Urinary bladder (tissue), 4 donors: ENCODE results near the gene ANXA6. TPM values are rescaled to one million over a fixed set of nuclear protein-coding genes. Genes with fewer than 3 reads are reported as not detected.
A peak's percentile ranks its signal among the peaks of the same experiment; 100 is the strongest.

Experiments
- DNase-seq: peaks from one replicate; pipeline ENCODE4 v3.0.0-alpha.2; 2015; ENCODE audit errors: extremely low spot score
- H3K27ac ChIP-seq: one replicate; pipeline ENCODE4 v1.5.1; 2013; ENCODE audit warnings: low read depth, mild to moderate bottlenecking, moderate library complexity
- H3K36me3 ChIP-seq: one replicate; pipeline ENCODE4 v1.6.1; 2013; ENCODE audit warnings: mild to moderate bottlenecking, moderate library complexity; ENCODE audit not compliant: insufficient read depth
- H3K4me1 ChIP-seq: one replicate; pipeline ENCODE4 v1.6.1; 2013; ENCODE audit warnings: mild to moderate bottlenecking, moderate library complexity; ENCODE audit not compliant: insufficient read depth
- H3K4me3 ChIP-seq: one replicate; pipeline ENCODE4 v1.5.1; 2013; ENCODE audit warnings: low read depth, low read length
- WGBS: extraction: QIAGEN DNeasy Blood & Tissue Kit; methylation state at CpG from one replicate; pipeline ENCODE4 v1.1.7; 2013; 5-methylcytosine and 5-hydroxymethylcytosine counted together
- polyA plus RNA-seq: library from polyadenylated mRNA; stranded (reverse); fragments of 200-250 nt; gene quantifications from one replicate; pipeline ENCODE4 v1.2.3, GENCODE V29; 2013
- total RNA-seq: library from RNA; depleted of rRNA; stranded (reverse); fragments of >200 nt; gene quantifications from one replicate; pipeline ENCODE4 v1.2.3, GENCODE V29; 2014
- donor health status: healthy with polysubstance abuse.
- donor health status: healthy.

The ANXA6 gene
- total and polyA plus RNA-seq, 2 donors, result 275 to 426 TPM

DNA sequence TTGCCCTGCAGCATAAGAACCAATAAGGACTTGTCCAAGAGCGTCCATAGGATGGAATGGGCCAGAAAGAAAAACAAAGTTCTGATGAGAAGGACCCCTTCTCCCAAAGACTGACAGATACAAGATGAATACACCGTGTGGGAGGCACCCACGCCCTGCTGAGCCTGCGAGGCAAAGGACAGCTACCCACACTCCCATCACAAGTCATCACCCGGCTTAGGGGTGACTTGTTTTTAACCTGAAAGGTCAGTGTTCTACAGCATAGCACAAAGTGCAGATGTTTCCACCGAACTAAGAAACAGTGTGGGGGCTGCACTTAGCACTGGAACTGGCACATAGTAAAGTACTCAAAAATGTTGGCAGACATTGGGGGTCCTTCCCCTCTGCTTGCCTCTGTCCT is 90.7 kb downstream of the ANXA6 start:
- H3K36me3 ChIP-seq, result peaks cover 2% of the 10 kb centered on the region
- H3K27ac ChIP-seq, result no peak overlapping the region
- H3K4me1 ChIP-seq, result no peaks in the 10 kb centered on the region
- DNase-seq, result no peak
- WGBS, result 85% methylated on average over 6 of the region's 6 CpGs
- no peak overlapping the region for H3K4me3 ChIP-seq

- Histone ChIP-seq H3K4me1 (no peaks in the 10 kb centered on the region), H3K4me3 (no peak overlapping the region), H3K36me3 (peaks cover 3% of the 10 kb centered on the region), H3K27ac (no peak overlapping the region)
- 91% methylated on average over 1 of the region's 1 CpG for WGBS
- DNase-seq, result no peak
Observed at GRCh38 chr5:151065609-151066008, 92.0 kb downstream of the ANXA6 start.

DNA sequence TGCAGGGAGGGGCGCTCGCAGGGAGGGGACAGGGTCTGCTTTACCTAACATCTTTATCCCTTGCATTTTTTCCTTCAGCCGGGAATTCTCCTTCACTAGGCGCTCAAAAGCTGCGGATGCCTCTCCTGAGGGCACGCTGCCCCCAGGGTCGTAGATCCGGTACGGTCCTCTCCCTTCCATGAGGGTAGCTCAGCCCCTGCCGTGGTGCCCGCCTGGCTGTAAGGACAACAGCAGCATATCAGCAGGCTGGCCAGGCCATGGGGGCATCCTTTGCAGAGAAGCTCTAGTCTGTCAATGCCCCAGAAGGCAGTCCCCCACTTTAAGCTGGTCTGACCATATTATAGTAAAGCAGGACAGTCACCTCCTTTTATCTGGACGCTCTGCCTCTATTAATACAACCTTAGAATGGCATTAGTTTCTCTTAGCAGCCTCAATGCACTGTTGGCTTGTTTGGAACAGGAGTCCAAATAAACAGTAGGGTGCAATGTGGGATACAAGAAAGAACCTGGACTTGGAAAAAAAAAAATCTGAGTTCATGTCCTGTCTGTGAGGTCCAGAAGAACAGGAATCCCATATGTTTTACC is 92.6 kb downstream of the ANXA6 start:
- no peak overlapping the region for H3K4me3 ChIP-seq
- H3K27ac ChIP-seq, result no peak overlapping the region
- H3K4me1 ChIP-seq, result no peaks in the 10 kb centered on the region
- 96% methylated on average over 12 of the region's 12 CpGs for WGBS
- peaks cover 3% of the 10 kb centered on the region for H3K36me3 ChIP-seq
- no peak for DNase-seq

DNA sequence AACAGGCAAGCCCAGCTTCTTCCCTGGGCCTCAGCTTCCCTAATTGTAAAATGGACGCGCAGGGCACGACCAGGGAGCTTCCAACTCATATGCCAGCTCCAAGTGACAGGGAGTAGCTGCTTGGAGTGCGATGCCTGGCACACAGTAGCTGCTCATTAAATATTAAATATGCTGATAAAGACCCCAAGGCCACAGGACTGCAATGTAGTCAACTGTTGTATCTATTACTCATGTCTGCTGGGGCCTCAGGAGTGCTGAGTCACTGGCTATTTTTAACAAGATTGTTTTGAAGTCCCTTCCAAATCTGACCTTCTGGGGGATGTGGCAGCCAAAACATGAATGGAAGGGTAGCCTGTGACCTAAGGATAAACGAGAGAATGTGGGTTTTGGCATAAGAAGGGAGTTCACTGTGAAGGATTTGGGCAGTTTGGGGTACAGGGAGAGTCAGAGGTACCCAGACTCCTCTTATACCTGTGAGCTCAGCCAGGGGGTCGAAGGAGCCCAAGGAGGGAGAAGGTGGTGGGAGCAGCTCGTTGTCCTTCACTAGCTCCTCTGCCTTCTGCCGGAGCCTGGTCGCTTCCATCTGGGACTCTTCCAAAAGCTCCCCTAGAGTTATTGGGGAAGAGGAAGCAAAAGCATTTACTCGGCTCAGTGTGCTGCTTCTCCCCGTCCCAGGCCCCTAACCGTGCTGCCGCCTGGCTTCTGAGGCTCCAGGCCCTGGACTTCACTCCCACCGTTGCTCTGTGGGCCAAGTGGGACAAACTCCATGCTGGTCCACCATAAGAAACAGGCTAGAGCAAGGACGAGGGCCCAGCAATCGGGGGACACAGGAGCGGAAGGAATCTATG is 94.2 kb downstream of the ANXA6 start:
- no peak for DNase-seq
- 45% methylated on average over 17 of the region's 17 CpGs for WGBS
- no peaks in the 10 kb centered on the region for H3K4me1 ChIP-seq
- H3K27ac ChIP-seq, result peak overlapping the region; percentile 57
- no peak overlapping the region for H3K4me3 ChIP-seq
- H3K36me3 ChIP-seq, result peaks cover 4% of the 10 kb centered on the region

DNA sequence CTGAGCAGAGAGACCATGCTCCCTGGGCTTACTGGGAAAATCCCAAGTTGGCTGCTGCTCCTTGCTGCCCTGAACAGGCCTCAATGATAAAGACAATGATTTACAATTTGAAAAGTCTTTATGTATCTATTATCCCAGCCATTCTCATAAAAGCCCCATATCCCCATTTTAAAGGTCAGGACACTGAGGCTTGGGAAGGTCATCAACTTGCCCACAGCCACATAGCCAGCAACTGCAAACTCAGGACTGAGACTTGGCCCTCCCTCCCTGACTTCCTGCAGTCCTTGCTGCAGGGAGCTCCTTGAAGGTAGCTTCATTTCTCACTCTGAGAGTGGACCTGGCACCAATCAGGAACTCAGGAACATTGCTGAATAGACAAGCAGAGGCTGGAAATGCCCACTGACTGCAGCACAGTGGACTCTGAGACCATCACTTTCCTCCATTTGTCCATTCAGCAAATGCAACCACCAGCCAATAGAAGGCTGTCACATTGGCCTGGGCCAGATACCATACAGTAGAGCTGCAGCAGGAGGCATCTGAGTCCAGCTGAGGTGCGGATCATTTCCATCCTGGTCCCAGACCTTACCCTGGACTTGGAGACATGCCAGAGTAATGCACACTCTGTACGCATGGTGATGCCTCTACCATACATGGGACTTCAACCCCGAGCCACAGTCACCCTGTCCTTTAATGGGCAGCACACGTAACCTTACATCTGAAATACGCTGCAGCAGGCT is 95.0 kb downstream of the ANXA6 start:
- no peak for DNase-seq
- no peak overlapping the region for H3K4me3 ChIP-seq
- 78% methylated on average over 5 of the region's 5 CpGs for WGBS
- H3K4me1 ChIP-seq, result no peaks in the 10 kb centered on the region
- no peak overlapping the region for H3K27ac ChIP-seq
- peaks cover 5% of the 10 kb centered on the region for H3K36me3 ChIP-seq

- peaks cover 5% of the 10 kb centered on the region for H3K36me3 ChIP-seq
- 85% methylated on average over 6 of the region's 6 CpGs for WGBS
- no peak overlapping the region for H3K4me3 ChIP-seq
- DNase-seq, result no peak
- no peak overlapping the region for H3K27ac ChIP-seq
- H3K4me1 ChIP-seq, result no peaks in the 10 kb centered on the region
Observed at GRCh38 chr5:151060742-151061141, 96.8 kb downstream of the ANXA6 start.

GRCh38 chr5:151058891-151059489 is 98.6 kb downstream of the ANXA6 start:
- 91% methylated on average over 7 of the region's 7 CpGs for WGBS
- Histone ChIP-seq H3K4me3 (no peak overlapping the region), H3K4me1 (no peaks in the 10 kb centered on the region), H3K27ac (no peak overlapping the region), H3K36me3 (peaks cover 5% of the 10 kb centered on the region)
- DNase-seq, result no peak

DNA sequence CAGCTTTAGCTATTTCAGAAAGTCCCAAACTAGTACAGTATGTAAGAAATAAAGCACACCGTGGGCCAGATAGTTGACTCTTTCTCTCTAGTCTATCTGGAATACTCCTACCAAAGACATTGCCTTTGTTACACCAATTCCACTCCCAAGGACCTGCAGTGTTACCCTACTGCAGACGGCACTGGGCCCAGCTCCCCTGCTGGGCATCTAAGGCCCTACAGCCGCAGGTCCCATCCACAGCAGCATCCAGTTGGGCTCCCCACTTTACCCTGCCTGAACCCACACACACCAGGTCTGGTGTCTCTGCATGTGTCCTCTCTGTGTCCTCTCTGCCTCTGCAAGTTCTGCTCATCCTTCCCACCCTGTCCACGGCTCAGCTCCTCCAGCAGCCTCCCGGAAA is 99.3 kb downstream of the ANXA6 start:
- Histone ChIP-seq H3K4me1 (no peaks in the 10 kb centered on the region), H3K4me3 (no peak overlapping the region), H3K27ac (no peak overlapping the region), H3K36me3 (peaks cover 5% of the 10 kb centered on the region)
- WGBS, result 83% methylated on average over 5 of the region's 5 CpGs
- DNase-seq, result no peak

DNA sequence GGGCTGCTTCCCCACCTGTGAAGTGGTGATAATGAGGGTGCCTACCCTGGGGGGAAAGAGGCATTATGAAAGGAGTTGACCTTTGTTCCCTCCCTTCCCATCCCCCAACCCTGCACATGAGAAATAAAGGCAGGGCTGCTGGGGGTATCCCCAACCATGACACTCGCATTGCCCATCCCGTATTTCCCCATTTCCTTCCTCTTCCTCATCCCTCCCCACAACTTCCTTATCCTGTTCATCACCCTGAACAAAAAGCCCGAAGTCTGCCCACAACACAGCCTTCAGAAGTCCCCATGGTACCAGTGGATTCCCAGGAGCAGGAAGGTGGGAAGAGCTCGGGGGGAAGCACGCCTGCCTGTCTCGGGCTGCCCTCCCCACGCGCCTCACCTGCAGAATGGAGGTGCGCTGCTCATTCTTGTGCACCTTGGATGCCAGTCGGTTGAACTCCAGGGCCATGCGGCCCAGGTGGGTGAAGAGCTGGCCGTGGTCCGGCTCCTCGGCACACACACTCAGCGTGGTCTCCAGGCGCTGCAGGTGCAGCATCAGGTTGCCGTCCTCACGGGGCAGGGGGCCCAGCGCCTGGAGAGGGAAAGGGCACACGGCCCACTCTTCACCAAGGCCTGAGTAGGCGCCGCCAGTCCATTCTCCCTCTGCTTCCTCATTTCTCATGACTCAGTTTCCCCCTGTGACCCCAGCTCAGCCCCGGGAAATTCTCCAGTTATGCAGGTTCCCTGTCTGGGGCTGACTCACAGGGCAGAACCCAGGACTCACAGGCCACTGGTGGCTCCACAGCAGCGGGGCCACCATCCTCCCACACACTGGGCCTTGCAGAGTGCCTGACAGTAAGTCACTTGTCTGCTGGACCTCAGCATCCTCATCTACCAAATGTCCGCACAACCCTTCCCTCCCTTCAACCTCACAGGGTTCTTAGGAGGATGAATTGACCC is 100.9 kb downstream of the ANXA6 start:
- WGBS, result 95% methylated on average over 25 of the region's 25 CpGs
- Histone ChIP-seq H3K36me3 (peaks cover 4% of the 10 kb centered on the region), H3K4me1 (no peaks in the 10 kb centered on the region), H3K27ac (no peak overlapping the region), H3K4me3 (no peak overlapping the region)
- DNase-seq, result no peak

DNA sequence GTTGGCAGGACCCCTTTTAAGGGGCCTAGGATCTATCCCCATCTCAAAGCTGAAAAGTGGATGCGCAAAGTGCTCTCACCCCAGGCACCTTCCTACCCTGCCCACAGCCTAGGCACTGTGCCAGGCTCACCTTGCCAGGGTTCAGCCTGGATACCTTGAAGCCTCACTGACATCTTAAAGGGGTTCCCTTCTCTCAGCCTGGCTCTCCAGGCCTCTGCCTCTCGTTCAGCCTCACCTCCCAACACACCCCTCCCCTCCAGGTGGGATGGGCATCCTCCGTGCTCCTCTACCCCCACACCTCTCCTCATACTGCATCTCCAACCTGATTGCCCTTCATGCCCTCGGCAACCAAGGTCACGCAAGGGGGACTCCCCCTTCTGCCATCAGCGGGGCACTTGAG is 102.2 kb downstream of the ANXA6 start:
- no peaks in the 10 kb centered on the region for H3K4me1 ChIP-seq
- H3K4me3 ChIP-seq, result no peak overlapping the region
- no peak overlapping the region for H3K27ac ChIP-seq
- peaks cover 2% of the 10 kb centered on the region for H3K36me3 ChIP-seq
- 87% methylated on average over 6 of the region's 6 CpGs for WGBS
- no peak for DNase-seq

- H3K36me3 ChIP-seq, result peaks cover 2% of the 10 kb centered on the region
- H3K4me1 ChIP-seq, result no peaks in the 10 kb centered on the region
- H3K27ac ChIP-seq, result no peak overlapping the region
- DNase-seq, result no peak
- whole genome bisulfite sequencing, result 88% methylated on average over 3 of the region's 3 CpGs
- no peak overlapping the region for H3K4me3 ChIP-seq
Observed at GRCh38 chr5:151054709-151055108, 102.9 kb downstream of the ANXA6 start.

DNA sequence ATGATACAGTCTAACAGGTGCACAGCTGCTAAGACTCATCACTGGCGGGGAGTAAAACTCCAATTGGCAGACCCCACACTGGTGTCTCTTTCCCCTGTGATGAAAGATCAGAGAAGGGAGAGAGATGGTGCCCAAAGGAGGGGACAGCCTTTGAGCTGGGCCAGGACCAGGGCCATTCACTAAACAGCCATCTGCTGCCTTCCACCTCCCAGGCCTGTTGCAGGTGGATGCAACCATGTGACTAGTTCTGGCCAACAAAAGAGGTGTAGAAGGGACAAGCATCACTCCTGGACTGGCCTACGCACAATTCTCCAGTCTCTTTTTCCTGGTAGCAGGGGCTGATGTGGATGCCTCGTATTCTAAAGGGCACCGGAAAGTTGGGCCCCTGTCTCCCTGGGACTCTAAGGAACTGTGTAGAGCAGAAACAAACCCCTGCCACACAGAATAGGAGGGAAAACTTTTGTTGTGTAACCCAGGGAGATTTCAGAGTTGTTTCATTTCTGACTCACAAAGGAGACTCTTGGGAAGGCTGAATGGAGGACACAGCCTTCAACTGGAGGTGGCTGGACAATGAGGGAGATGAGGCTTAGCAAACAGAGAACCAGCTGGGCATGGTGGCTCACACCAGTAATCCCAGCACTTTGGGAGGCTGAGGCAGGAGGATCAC is 103.7 kb downstream of the ANXA6 start:
- H3K27ac ChIP-seq, result no peak overlapping the region
- WGBS, result 94% methylated on average over 4 of the region's 4 CpGs
- no peak overlapping the region for H3K4me3 ChIP-seq
- no peak for DNase-seq
- no peaks in the 10 kb centered on the region for H3K4me1 ChIP-seq
- peaks cover 2% of the 10 kb centered on the region for H3K36me3 ChIP-seq
